Upper lobe of left lung (tissue), 6 donors: ENCODE results near the gene FOLR2. TPM values are rescaled to one million over a fixed set of nuclear protein-coding genes. Genes with fewer than 3 reads are reported as not detected.
A peak's percentile ranks its signal among the peaks of the same experiment; 100 is the strongest.
"Not testable (repeated sequence)": the region's sequence is repeated elsewhere in the genome, so short reads cannot be mapped to it uniquely, and the experiment has no call there.

Experiments used
- ATAC-seq, 2 donors: fragments of 200-7000 bp; cut with Tn5 transposase; one replicate each; pipeline ENCODE4 v1.9.1; 2022; ENCODE audit warnings: mild to moderate bottlenecking in 2 of 2, moderate library complexity in 2 of 2; ENCODE audit not compliant: low FRiP score in 2 of 2
- DNase-seq, 2 donors: peaks; one replicate each; pipeline ENCODE4 v3.0.0-alpha.2; 2019 to 2020
- H3K27ac ChIP-seq, 4 donors: fragments of 200-600 bp; sonication (generic); one replicate each; pipeline ENCODE4 v1.5.1; 2016 to 2019
- H3K27me3 ChIP-seq, 4 donors: fragments of 200-600 bp; sonication (generic); one replicate each; pipeline ENCODE4 v1.5.1; 2017 to 2019
- H3K36me3 ChIP-seq, 4 donors: fragments of 200-600 bp; sonication (generic); one replicate each; pipeline ENCODE4 v1.5.1; 2016 to 2019
- H3K4me1 ChIP-seq, 4 donors: fragments of 200-600 bp; sonication (generic); one replicate each; pipeline ENCODE4 v1.5.1; 2018 to 2019
- H3K4me3 ChIP-seq, 4 donors: fragments of 200-600 bp; sonication (generic); one replicate each; pipeline ENCODE4 v1.5.1; 2017 to 2019; ENCODE audit warnings: mild to moderate bottlenecking in 2 of 4, moderate library complexity in 1 of 4
- H3K9me3 ChIP-seq, 4 donors: fragments of 200-600 bp; sonication (generic); one replicate each; pipeline ENCODE4 v1.5.1; 2018 to 2019
- EP300 ChIP-seq, 4 donors: sonication (generic); formaldehyde crosslinking; IDR thresholded peaks; one replicate each; pipeline ENCODE4 v1.5.1; 2017; ENCODE audit warnings: antibody characterized with exemption in 4 of 4, control low read depth in 2 of 4
- POLR2A ChIP-seq, 4 donors: fragments of 450-650 bp; IDR thresholded peaks; one replicate each; pipeline ENCODE4 v1.5.1; 2016 to 2017; ENCODE audit warnings: antibody characterized with exemption in 4 of 4, mild to moderate bottlenecking in 2 of 4
- POLR2AphosphoS5 ChIP-seq, 2 donors: sonication (generic); formaldehyde crosslinking; IDR thresholded peaks; one replicate each; pipeline ENCODE4 v1.5.1; 2017; ENCODE audit warnings: antibody characterized with exemption in 2 of 2
- whole genome bisulfite sequencing, 2 donors: methylation state at CpG; one replicate each; pipeline ENCODE4 v1.1.5; 2017 to 2018; 5-methylcytosine and 5-hydroxymethylcytosine counted together
- total RNA-seq, 6 donors: library from RNA; depleted of rRNA in 4 of 6; stranded (reverse); fragments of >200 nt in 4 of 6; gene quantifications; one replicate each; pipeline versions ENCODE4 v1.1.0 to v1.2.1, GENCODE V29; 2016 to 2021
- TF ChIP-seq, protein P1 (sequence below), 6 experiments: fragments of 450-650 bp in 4 of 6; fragments of 200-600 bp in 2 of 6; sonication (generic) in 2 of 6; IDR thresholded peaks; one replicate each; pipeline ENCODE4 v1.5.1; 2016 to 2019; ENCODE audit warnings: antibody characterized with exemption in 6 of 6
- donor health status: DM: no; HTN: no; CAD: no; lungs with moderate emphysema.
- donor health status: DM: no; HTN: yes; CAD: no; lungs with severe emphysema.

Gene FOLR2
- total RNA-seq: 10 to 100 TPM in 3 of 6 donors, 1 to 10 TPM in 3; 4.8 to 28.7 (median 12.8) TPM

GRCh38 chr11:72216638-72217037, at the start of gene FOLR2:
TSS of gene FOLR2 (plus strand) at chr11:72216794. CDS start at chr11:72218585, 1,791 bp downstream.
- ATAC-seq (peak; percentile 60), DNase-seq (no peak)
- Histone ChIP-seq H3K27ac (peak within 1 kb of the TSS in 1 of 4 donors; percentile 43), H3K9me3 (no peaks in the 10 kb centered on the region), H3K4me3 (no peak within 1 kb of the TSS), H3K4me1 (peaks cover 0 to 5% (median 2%) of the 10 kb centered on the region in 4 donors), H3K36me3 (no peaks in the 10 kb centered on the region), H3K27me3 (no peaks in the 10 kb centered on the region)
- WGBS, 2 donors: 70 to 90% methylated on average over 5 to 6 of the region's 6 CpGs
- TF ChIP-seq POLR2A (IDR thresholded peaks at IDR 0.05) (no peak), POLR2AphosphoS5 (IDR thresholded peaks at IDR 0.05) (no peak), EP300 (IDR thresholded peaks at IDR 0.05) (no peak)
- TF ChIP-seq, protein P1, sequence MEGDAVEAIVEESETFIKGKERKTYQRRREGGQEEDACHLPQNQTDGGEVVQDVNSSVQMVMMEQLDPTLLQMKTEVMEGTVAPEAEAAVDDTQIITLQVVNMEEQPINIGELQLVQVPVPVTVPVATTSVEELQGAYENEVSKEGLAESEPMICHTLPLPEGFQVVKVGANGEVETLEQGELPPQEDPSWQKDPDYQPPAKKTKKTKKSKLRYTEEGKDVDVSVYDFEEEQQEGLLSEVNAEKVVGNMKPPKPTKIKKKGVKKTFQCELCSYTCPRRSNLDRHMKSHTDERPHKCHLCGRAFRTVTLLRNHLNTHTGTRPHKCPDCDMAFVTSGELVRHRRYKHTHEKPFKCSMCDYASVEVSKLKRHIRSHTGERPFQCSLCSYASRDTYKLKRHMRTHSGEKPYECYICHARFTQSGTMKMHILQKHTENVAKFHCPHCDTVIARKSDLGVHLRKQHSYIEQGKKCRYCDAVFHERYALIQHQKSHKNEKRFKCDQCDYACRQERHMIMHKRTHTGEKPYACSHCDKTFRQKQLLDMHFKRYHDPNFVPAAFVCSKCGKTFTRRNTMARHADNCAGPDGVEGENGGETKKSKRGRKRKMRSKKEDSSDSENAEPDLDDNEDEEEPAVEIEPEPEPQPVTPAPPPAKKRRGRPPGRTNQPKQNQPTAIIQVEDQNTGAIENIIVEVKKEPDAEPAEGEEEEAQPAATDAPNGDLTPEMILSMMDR (IDR thresholded peaks at IDR 0.05): no peak

GRCh38 chr11:72169046-72169555, 47.5 kb upstream of the FOLR2 start:
- not testable (repeated sequence) for ATAC-seq, H3K27me3 ChIP-seq, H3K27ac ChIP-seq, DNase-seq, H3K4me3 ChIP-seq, H3K36me3 ChIP-seq, H3K9me3 ChIP-seq, H3K4me1 ChIP-seq
- 86 to 94% methylated on average over 5 of the region's 5 CpGs for WGBS, 2 donors

DNA sequence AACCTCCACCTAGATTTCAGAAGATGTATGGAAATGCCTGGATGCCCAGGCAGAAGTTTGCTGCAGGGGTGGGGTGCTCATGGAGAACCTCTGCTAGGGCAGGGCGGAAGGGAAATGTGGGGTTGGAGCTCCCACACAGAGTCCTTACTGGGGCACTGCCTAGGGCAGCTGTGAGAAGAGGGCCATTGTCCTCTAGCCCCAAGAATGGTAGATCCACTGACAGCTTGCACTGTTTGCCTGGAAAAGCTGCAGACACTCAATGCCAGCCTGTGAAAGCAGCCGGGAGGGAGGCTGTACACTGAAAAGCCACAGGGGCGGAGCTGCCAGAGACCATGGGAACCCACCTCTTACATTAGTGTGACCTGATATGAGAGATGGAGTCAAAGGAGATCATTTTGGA, 46.8 kb upstream of the FOLR2 start:
- not testable (repeated sequence) for H3K36me3 ChIP-seq, ATAC-seq, H3K4me3 ChIP-seq, H3K9me3 ChIP-seq, H3K27ac ChIP-seq, DNase-seq, H3K4me1 ChIP-seq, H3K27me3 ChIP-seq
- WGBS, 2 donors: 80 to 100% methylated on average over 1 to 3 of the region's 3 CpGs

GRCh38 chr11:72172043-72172442, 44.6 kb upstream of the FOLR2 start:
- H3K4me3 ChIP-seq, H3K27me3 ChIP-seq, DNase-seq, H3K36me3 ChIP-seq, H3K4me1 ChIP-seq, H3K9me3 ChIP-seq: not testable (repeated sequence)
- WGBS, 2 donors: 72 to 73% methylated on average over 2 to 4 of the region's 4 CpGs
- ATAC-seq: peak; percentile 52 to 54
- peak overlapping the region in 1 of 4 donors; percentile 21 for H3K27ac ChIP-seq

- H3K27ac ChIP-seq: no peak overlapping the region
- ATAC-seq (peak in 1 of 2 donors; percentile 6), DNase-seq (no peak)
- H3K36me3 ChIP-seq: no peaks in the 10 kb centered on the region
- TF ChIP-seq EP300 (IDR thresholded peaks at IDR 0.05) (no peak), POLR2AphosphoS5 (IDR thresholded peaks at IDR 0.05) (no peak), POLR2A (IDR thresholded peaks at IDR 0.05) (no peak)
- TF ChIP-seq, protein P1 (IDR thresholded peaks at IDR 0.05): no peak
- 67 to 93% methylated on average over 3 of the region's 3 CpGs for WGBS, 2 donors
- no peak overlapping the region for H3K4me3 ChIP-seq
- H3K27me3 ChIP-seq: no peaks in the 10 kb centered on the region
- H3K4me1 ChIP-seq: no peaks in the 10 kb centered on the region
- no peaks in the 10 kb centered on the region for H3K9me3 ChIP-seq
Measured at GRCh38 chr11:72173291-72173690, 43.3 kb upstream of the FOLR2 start.

DNA sequence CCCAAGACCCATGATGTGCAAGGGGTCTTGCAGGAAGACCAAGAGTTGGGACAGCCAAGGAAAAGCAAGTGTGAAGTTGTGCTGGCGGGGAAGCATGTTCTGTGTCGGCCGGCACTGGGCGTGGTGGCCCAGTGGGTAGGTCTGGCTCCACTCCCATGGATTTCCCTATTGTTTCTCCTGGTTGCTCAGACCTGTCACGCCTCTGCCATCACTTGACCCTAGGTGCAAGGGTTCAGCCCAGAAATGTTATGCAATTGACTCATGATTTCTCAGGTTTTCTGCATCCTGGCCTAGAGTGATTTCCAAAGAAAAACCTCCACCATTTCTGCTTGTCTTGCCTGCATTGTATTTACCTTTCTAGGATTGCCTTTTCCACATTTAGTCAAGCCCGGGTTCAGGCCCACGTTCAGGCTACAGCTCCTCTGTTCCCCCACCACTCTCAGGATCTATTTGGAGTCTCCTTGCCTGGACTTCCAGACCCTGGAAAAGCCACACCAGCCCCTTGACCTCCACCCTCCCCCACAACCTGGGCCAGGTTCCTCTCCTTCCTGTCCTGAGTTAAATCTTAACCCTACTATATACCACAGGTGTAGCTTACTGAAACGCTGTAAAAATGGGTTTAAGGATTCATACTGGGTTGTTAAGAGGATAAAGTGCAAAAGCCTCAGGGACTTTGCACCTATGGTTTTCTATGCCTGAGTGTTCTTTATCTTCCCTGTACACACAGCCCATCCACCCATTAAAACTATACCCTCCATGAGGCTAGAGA, 42.1 kb upstream of the FOLR2 start:
- H3K9me3 ChIP-seq: no peaks in the 10 kb centered on the region
- ATAC-seq (no peak), DNase-seq (no peak)
- no peak for TF ChIP-seq POLR2AphosphoS5 (IDR thresholded peaks at IDR 0.05)
- no peak for TF ChIP-seq POLR2A (IDR thresholded peaks at IDR 0.05)
- TF ChIP-seq, protein P1 (IDR thresholded peaks at IDR 0.05): no peak
- no peak for TF ChIP-seq EP300 (IDR thresholded peaks at IDR 0.05)
- H3K4me1 ChIP-seq: no peaks in the 10 kb centered on the region
- no peak overlapping the region for H3K4me3 ChIP-seq
- no peak overlapping the region for H3K27ac ChIP-seq
- H3K27me3 ChIP-seq: no peaks in the 10 kb centered on the region
- WGBS, 2 donors: 63 to 77% methylated on average over 4 to 8 of the region's 8 CpGs
- no peaks in the 10 kb centered on the region for H3K36me3 ChIP-seq
